ENCODE data around the gene PRDM12. TPM values are rescaled to one million over a fixed set of nuclear protein-coding genes. Genes with fewer than 3 reads are reported as not detected.

The PRDM12 gene
- polyA plus RNA-seq, 1 donor (not counting 4 experiments of a cell fraction or from before 2014, with no cell fraction given), result not detected

DNA sequence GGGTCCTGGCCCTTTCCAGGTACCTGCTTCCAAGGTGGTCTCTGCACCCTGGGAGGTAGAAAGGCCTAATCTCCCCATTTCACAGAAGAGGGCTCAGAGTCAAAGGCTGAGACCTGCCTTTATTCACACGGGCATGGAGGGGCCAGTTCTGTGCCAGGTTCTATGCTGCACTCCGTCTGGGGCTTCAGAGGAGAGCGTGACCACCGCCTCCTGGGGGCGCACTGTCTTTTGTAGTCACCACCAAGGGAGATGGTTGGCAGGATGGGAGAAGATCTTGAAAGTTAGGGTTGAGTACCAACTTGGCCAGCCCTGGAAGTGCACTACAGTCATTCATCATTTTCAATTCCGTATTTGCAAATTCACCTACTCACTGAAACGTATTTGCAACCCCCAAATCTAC is 23.7 kb upstream of the PRDM12 start:
- H3K27ac ChIP-seq (ENCODE audit: control insufficient read depth, insufficient read depth, low read length), result no peak overlapping the region
- H3K4me1 ChIP-seq (ENCODE audit: control insufficient read depth, extremely low read depth, insufficient read depth, low read length), result no peaks in the 10 kb centered on the region
- H3K9ac ChIP-seq (ENCODE audit: control insufficient read depth, extremely low read depth, insufficient read depth, low read length), result no peak overlapping the region
- H3K4me3 ChIP-seq (ENCODE audit: control insufficient read depth in 2 of 3, extremely low read depth in 1 of 3, insufficient read depth in 2 of 3, low read depth in 1 of 3, low read length in 3 of 3), result no peak overlapping the region
- TF ChIP-seq, protein P1, sequence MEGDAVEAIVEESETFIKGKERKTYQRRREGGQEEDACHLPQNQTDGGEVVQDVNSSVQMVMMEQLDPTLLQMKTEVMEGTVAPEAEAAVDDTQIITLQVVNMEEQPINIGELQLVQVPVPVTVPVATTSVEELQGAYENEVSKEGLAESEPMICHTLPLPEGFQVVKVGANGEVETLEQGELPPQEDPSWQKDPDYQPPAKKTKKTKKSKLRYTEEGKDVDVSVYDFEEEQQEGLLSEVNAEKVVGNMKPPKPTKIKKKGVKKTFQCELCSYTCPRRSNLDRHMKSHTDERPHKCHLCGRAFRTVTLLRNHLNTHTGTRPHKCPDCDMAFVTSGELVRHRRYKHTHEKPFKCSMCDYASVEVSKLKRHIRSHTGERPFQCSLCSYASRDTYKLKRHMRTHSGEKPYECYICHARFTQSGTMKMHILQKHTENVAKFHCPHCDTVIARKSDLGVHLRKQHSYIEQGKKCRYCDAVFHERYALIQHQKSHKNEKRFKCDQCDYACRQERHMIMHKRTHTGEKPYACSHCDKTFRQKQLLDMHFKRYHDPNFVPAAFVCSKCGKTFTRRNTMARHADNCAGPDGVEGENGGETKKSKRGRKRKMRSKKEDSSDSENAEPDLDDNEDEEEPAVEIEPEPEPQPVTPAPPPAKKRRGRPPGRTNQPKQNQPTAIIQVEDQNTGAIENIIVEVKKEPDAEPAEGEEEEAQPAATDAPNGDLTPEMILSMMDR (optimal IDR thresholded peaks at IDR 0.05 in 1 of 3, IDR thresholded peaks at IDR 0.05 in 1 of 3, conservative IDR thresholded peaks at IDR 0.05 in 1 of 3; ENCODE audit: extremely low read depth in 1 of 3, insufficient read depth in 2 of 3, low read length in 3 of 3), result no peak
- TF ChIP-seq EZH2 (IDR thresholded peaks at IDR 0.05; ENCODE audit: low read length), result no peak
- no peaks in the 10 kb centered on the region for H3K9me1 ChIP-seq (ENCODE audit: control insufficient read depth, extremely low read depth, insufficient read depth, low read length)
- H2AFZ ChIP-seq (ENCODE audit: control insufficient read depth, low read length), result no peak overlapping the region
- no peak for DNase-seq (ENCODE audit: low read depth, low spot score)
- dilution Hi-C loops (cut with MboI; ENCODE audit: extremely low pct_ligation_motif_present, low sequenced_read_pairs), result no loop called here
- H4K20me1 ChIP-seq (ENCODE audit: control insufficient read depth, extremely low read depth, insufficient read depth, low read length), result no peaks in the 10 kb centered on the region
- no peak overlapping the region for H3K4me2 ChIP-seq (ENCODE audit: control insufficient read depth, extremely low read depth, insufficient read depth, low read depth, low read length)
- H3K79me2 ChIP-seq (ENCODE audit: control insufficient read depth, insufficient read depth, low read length), result no peaks in the 10 kb centered on the region
- FAIRE-seq, result no peak
- peaks cover 9 to 14% of the 10 kb centered on the region in 2 experiments for H3K36me3 ChIP-seq (ENCODE audit: control insufficient read depth in 2 of 2, extremely low read depth in 1 of 2, insufficient read depth in 2 of 2, low read length in 2 of 2)
- no peaks in the 10 kb centered on the region for H3K9me3 ChIP-seq (ENCODE audit: control insufficient read depth, low read depth, low read length)
- no peaks in the 10 kb centered on the region for H3K27me3 ChIP-seq (ENCODE audit: control insufficient read depth, extremely low read depth, insufficient read depth, low read length)

DNA sequence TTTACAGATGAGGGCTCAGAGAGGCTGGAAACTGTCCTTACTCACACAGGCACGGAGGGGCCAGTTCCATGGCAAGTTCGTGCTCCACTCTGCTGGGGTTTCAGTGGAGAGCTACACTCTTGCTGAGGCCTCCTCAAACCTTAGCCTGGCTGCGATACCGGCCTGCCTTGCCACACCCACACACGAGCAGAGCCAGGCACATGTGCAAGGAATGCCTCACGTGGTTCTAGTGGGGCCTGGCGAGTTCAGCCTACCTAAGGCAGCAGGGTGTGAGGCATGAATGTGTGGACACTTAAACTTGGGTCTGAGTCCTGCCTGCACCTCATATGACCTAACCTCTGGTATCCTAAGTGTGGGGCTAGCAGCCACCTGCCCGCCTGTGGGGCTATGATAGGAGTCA is 21.5 kb upstream of the PRDM12 start:
- FAIRE-seq (no peak), DNase-seq (ENCODE audit: low read depth, low spot score) (no peak)
- Histone ChIP-seq H3K27ac (ENCODE audit: control insufficient read depth, insufficient read depth, low read length) (no peak overlapping the region), H3K4me2 (ENCODE audit: control insufficient read depth, extremely low read depth, insufficient read depth, low read depth, low read length) (no peak overlapping the region), H3K4me3 (ENCODE audit: control insufficient read depth in 2 of 3, extremely low read depth in 1 of 3, insufficient read depth in 2 of 3, low read depth in 1 of 3, low read length in 3 of 3) (no peak overlapping the region), H3K36me3 (ENCODE audit: control insufficient read depth in 2 of 2, extremely low read depth in 1 of 2, insufficient read depth in 2 of 2, low read length in 2 of 2) (peaks cover 2 to 5% of the 10 kb centered on the region in 2 experiments), H3K27me3 (ENCODE audit: control insufficient read depth, extremely low read depth, insufficient read depth, low read length) (no peaks in the 10 kb centered on the region), H3K9me3 (ENCODE audit: control insufficient read depth, low read depth, low read length) (no peaks in the 10 kb centered on the region), H4K20me1 (ENCODE audit: control insufficient read depth, extremely low read depth, insufficient read depth, low read length) (no peaks in the 10 kb centered on the region), H3K9me1 (ENCODE audit: control insufficient read depth, extremely low read depth, insufficient read depth, low read length) (no peaks in the 10 kb centered on the region), H2AFZ (ENCODE audit: control insufficient read depth, low read length) (no peak overlapping the region), H3K79me2 (ENCODE audit: control insufficient read depth, insufficient read depth, low read length) (no peaks in the 10 kb centered on the region), H3K9ac (ENCODE audit: control insufficient read depth, extremely low read depth, insufficient read depth, low read length) (no peak overlapping the region), H3K4me1 (ENCODE audit: control insufficient read depth, extremely low read depth, insufficient read depth, low read length) (no peaks in the 10 kb centered on the region)
- dilution Hi-C loops (cut with MboI; ENCODE audit: extremely low pct_ligation_motif_present, low sequenced_read_pairs), result no loop called here
- TF ChIP-seq EZH2 (IDR thresholded peaks at IDR 0.05; ENCODE audit: low read length), result no peak
- TF ChIP-seq, protein P1 (optimal IDR thresholded peaks at IDR 0.05 in 1 of 3, IDR thresholded peaks at IDR 0.05 in 1 of 3, conservative IDR thresholded peaks at IDR 0.05 in 1 of 3; ENCODE audit: extremely low read depth in 1 of 3, insufficient read depth in 2 of 3, low read length in 3 of 3), result no peak
